ENCODE data around the gene SLC25A44.
A peak's percentile ranks its signal among the peaks of the same experiment; 100 is the strongest.
"Not testable (repeated sequence)": the region's sequence is repeated elsewhere in the genome, so short reads cannot be mapped to it uniquely, and the experiment has no call there.

SLC25A44 gene

GRCh38 chr1:156177919-156178654 is 15.8 kb upstream of the SLC25A44 start:
- H3K4me3 ChIP-seq (ENCODE audit: low read length), result no peak overlapping the region
- TF ChIP-seq ZNF274 (IDR thresholded peaks at IDR 0.05; ENCODE audit: low read depth, low read length), result no peak

- TF ChIP-seq ZNF274 (IDR thresholded peaks at IDR 0.05; ENCODE audit: low read depth, low read length), result no peak
- no peak overlapping the region for H3K4me3 ChIP-seq (ENCODE audit: low read length)
These were observed 13.4 kb upstream of the SLC25A44 start for GRCh38 chr1:156180471-156180870.

- not testable (repeated sequence) for H3K4me3 ChIP-seq (ENCODE audit: low read length)
These were observed 12.4 kb upstream of the SLC25A44 start for GRCh38 chr1:156181391-156181924.

- H3K4me3 ChIP-seq (ENCODE audit: low read length), result not testable (repeated sequence)
These were observed 11.7 kb upstream of the SLC25A44 start for GRCh38 chr1:156182010-156182779.

GRCh38 chr1:156186347-156187177 is 7.3 kb upstream of the SLC25A44 start:
- H3K4me3 ChIP-seq (ENCODE audit: low read length), result not testable (repeated sequence)

GRCh38 chr1:156190265-156190664 is 3.6 kb upstream of the SLC25A44 start:
- not testable (repeated sequence) for H3K4me3 ChIP-seq (ENCODE audit: low read length)

- TF ChIP-seq ZNF274 (IDR thresholded peaks at IDR 0.05; ENCODE audit: low read depth, low read length), result no peak
These were observed 2.5 kb upstream of the SLC25A44 start for GRCh38 chr1:156191292-156191964.

GRCh38 chr1:156193208-156193487 is 756 bp upstream of the SLC25A44 start:
- H3K4me3 ChIP-seq (ENCODE audit: low read length), result peak overlapping the region; percentile 74
- TF ChIP-seq ZNF274 (IDR thresholded peaks at IDR 0.05; ENCODE audit: low read depth, low read length), result no peak

More at GRCh38 chr1:156191292-156191964, 2.5 kb upstream of the SLC25A44 start:
- no peak overlapping the region for H3K4me3 ChIP-seq (ENCODE audit: low read length)

- TF ChIP-seq ZNF274 (IDR thresholded peaks at IDR 0.05; ENCODE audit: low read depth, low read length), result no peak
- peak overlapping the region; percentile 76 for H3K4me3 ChIP-seq (ENCODE audit: low read length)
These were observed 372 bp downstream of the SLC25A44 start for GRCh38 chr1:156194300-156194652.

GRCh38 chr1:156195853-156196252 is 1.9 kb downstream of the SLC25A44 start:
- no peak overlapping the region for H3K4me3 ChIP-seq (ENCODE audit: low read length)
- no peak for TF ChIP-seq ZNF274 (IDR thresholded peaks at IDR 0.05; ENCODE audit: low read depth, low read length)

- H3K4me3 ChIP-seq (ENCODE audit: low read length), result no peak overlapping the region
- TF ChIP-seq ZNF274 (IDR thresholded peaks at IDR 0.05; ENCODE audit: low read depth, low read length), result no peak
These were observed 2.5 kb downstream of the SLC25A44 start for GRCh38 chr1:156196445-156196844.

GRCh38 chr1:156198831-156199349 is 5.0 kb downstream of the SLC25A44 start:
- no peak overlapping the region for H3K4me3 ChIP-seq (ENCODE audit: low read length)
- no peak for TF ChIP-seq ZNF274 (IDR thresholded peaks at IDR 0.05; ENCODE audit: low read depth, low read length)

- no peak for TF ChIP-seq ZNF274 (IDR thresholded peaks at IDR 0.05; ENCODE audit: low read depth, low read length)
- no peak overlapping the region for H3K4me3 ChIP-seq (ENCODE audit: low read length)
These were observed 6.1 kb downstream of the SLC25A44 start for GRCh38 chr1:156200044-156200443.

GRCh38 chr1:156203331-156203730 is 9.4 kb downstream of the SLC25A44 start:
- no peak overlapping the region for H3K4me3 ChIP-seq (ENCODE audit: low read length)
- no peak for TF ChIP-seq ZNF274 (IDR thresholded peaks at IDR 0.05; ENCODE audit: low read depth, low read length)
